ENCODE measurements around the gene BAHCC1.

GRCh38 chr17:81436294-81436849 lies 41.1 kb downstream of the BAHCC1 start:
- TF ChIP-seq CTCF (IDR thresholded peaks at IDR 0.05; ENCODE audit: low read depth, low read length, poor library complexity, severe bottlenecking): no peak
- no peak for TF ChIP-seq EZH2phosphoT487 (IDR thresholded peaks at IDR 0.05; ENCODE audit: borderline replicate concordance, low read length)
